GM12878 (cell line): ENCODE measurements around the gene ONECUT2. TPM values are rescaled to one million over a fixed set of nuclear protein-coding genes. Genes with fewer than 3 reads are reported as not detected.

Experiments used
- ATAC-seq: fragments of 200-7000 bp; cut with Tn5 transposase; 3 replicates; pipeline ENCODE4 v1.9.1; 2020; ENCODE audit warnings: mild to moderate bottlenecking, moderate library complexity
- BruUV-seq: library from RNA; stranded (reverse); fragments of 400-500 nt; replicated peaks from 2 replicates; lab custom pipeline; 2021; lab: Mats Ljungman, UMichigan
- CTCF ChIA-PET: fragments of 300-600 bp; sonication (Branson Sonifier 250); formaldehyde crosslinking; extraction: SDS; loops from one replicate; lab custom pipeline; 2021; ENCODE audit warnings: inconsistent platforms; lab: Yijun Ruan, JAX
- POLR2A ChIA-PET: fragments of 350-600 bp; formaldehyde crosslinking; extraction: SDS; loops from one replicate; lab custom pipeline; 2021; ENCODE audit warnings: inconsistent platforms; lab: Charles Lee
- RAD21 ChIA-PET: fragments of 300-600 bp; sonication (Branson Sonifier 250); formaldehyde crosslinking; loops from one replicate; lab custom pipeline; 2023; ENCODE audit warnings: antibody characterized with exemption; ENCODE audit not compliant: unreplicated experiment; lab: Charles Lee
- SMC1A ChIA-PET: fragments of 300-600 bp; sonication (Branson Sonifier 250); formaldehyde crosslinking; loops from one replicate; lab custom pipeline; 2023; ENCODE audit not compliant: unreplicated experiment, uncharacterized antibody; lab: Charles Lee
- DNase-seq: peaks from one replicate; pipeline ENCODE4 v3.0.0-alpha.2; 2011; ENCODE audit warnings: low read depth, low spot score
- FAIRE-seq: peaks from 3 replicates; lab custom pipeline; 2011; peaks lifted over from hg19 to GRCh38; lab: Jason Lieb, UNC
- H2AFZ ChIP-seq: 2 replicates; pipeline ENCODE4 v1.6.0; 2011; ENCODE audit warnings: low read depth, low read length, control low read depth; ENCODE audit not compliant: control insufficient read depth
- H3K27ac ChIP-seq: 2 replicates; pipeline ENCODE4 v1.5.1; 2011; ENCODE audit warnings: control low read depth; ENCODE audit not compliant: control insufficient read depth, insufficient read depth
- H3K27me3 ChIP-seq, 2 experiments: replicated peaks in 1 of 2; 2 replicates each; pipeline versions ENCODE4 v1.6.0 to v1.6.1; 2011; ENCODE audit warnings: low read length in 1 of 2; ENCODE audit not compliant: control insufficient read depth in 2 of 2, insufficient read depth in 2 of 2
- H3K36me3 ChIP-seq, 2 experiments: 2 replicates each; pipeline ENCODE4 v1.5.1; 2011; ENCODE audit warnings: low read length in 1 of 2; ENCODE audit not compliant: control insufficient read depth in 2 of 2, insufficient read depth in 2 of 2
- H3K4me1 ChIP-seq: 2 replicates; pipeline ENCODE4 v1.6.1; 2011; ENCODE audit warnings: mild to moderate bottlenecking, low read length, moderate library complexity, mixed read lengths; ENCODE audit not compliant: control insufficient read depth, insufficient read depth
- H3K4me2 ChIP-seq: 2 replicates; pipeline ENCODE4 v1.6.0; 2011; ENCODE audit warnings: control low read depth; ENCODE audit not compliant: control insufficient read depth, insufficient read depth
- H3K4me3 ChIP-seq: fragments of 200-600 bp; sonication (generic); 2 replicates; pipeline ENCODE4 v1.5.1; 2016
- H3K79me2 ChIP-seq: 2 replicates; pipeline ENCODE4 v1.6.0; 2011; ENCODE audit warnings: low read length; ENCODE audit not compliant: control insufficient read depth, insufficient read depth
- H3K9ac ChIP-seq: 2 replicates; pipeline ENCODE4 v1.8.0; 2011; ENCODE audit warnings: low read length, control low read depth, mixed read lengths; ENCODE audit not compliant: control insufficient read depth, insufficient read depth
- H3K9me3 ChIP-seq: replicated peaks from 3 replicates; pipeline ENCODE4 v1.5.1; 2011; ENCODE audit warnings: mild to moderate bottlenecking, low read length; ENCODE audit not compliant: control insufficient read depth, insufficient read depth
- H4K20me1 ChIP-seq: 2 replicates; pipeline ENCODE4 v1.6.0; 2011; ENCODE audit not compliant: control insufficient read depth, insufficient read depth
- BMI1 ChIP-seq: fragments of 450-650 bp; IDR thresholded peaks from 2 replicates; pipeline ENCODE4 v1.6.1; 2016; ENCODE audit warnings: mild to moderate bottlenecking, moderate library complexity, borderline replicate concordance
- SREBF1 ChIP-seq: IDR thresholded peaks from 2 replicates; pipeline ENCODE4 v1.6.1; 2012; ENCODE audit warnings: mild to moderate bottlenecking, low read length
- WGBS: methylation state at CpG from one replicate; pipeline ENCODE4 v1.1.6; 2016; ENCODE audit warnings: low lambda C conversion rate; ENCODE audit not compliant: insufficient replicate concordance, insufficient coverage; ENCODE audit errors: missing lambda C conversion rate; 5-methylcytosine and 5-hydroxymethylcytosine counted together
- in situ Hi-C: fragments of 300-500 bp; cut with MboI; formaldehyde crosslinking; loops from 9 replicates; pipeline ENCODE4 v1.14.3; 2018; ENCODE audit warnings: mixed read lengths
- intact Hi-C: fragments of 100-400 bp; cut with micrococcal nuclease; formaldehyde crosslinking; loops from one replicate; pipeline ENCODE4 v1.14.2; 2022; ENCODE audit not compliant: unreplicated experiment
- polyA plus RNA-seq, 11 experiments: library from polyadenylated mRNA; depleted of rRNA in 4 of 11; unstranded in 6 of 11; stranded (reverse) in 5 of 11; fragments of >200 nt; fragmentation: Nextera tagmentation in 4 of 11; fragmentation: Illumina TruSeq in 1 of 11; extraction: Ambion mirVana in 4 of 11; extraction: Trizol in 1 of 11; gene quantifications; 1 replicate in 1 of 11; 2 replicates in 10 of 11; pipeline versions ENCODE4 v1.2.1 to v1.2.3, GENCODE V29; 2011 to 2016; ENCODE audit warnings: inconsistent platforms in 2 of 11, missing spikeins in 2 of 11, low read depth in 1 of 11
- total RNA-seq, 4 experiments: library from RNA; depleted of rRNA in 3 of 4; stranded (reverse); fragments of >200 nt in 3 of 4; fragmentation: Illumina TruSeq in 1 of 4; extraction: Trizol in 1 of 4; gene quantifications; 2 replicates each; pipeline versions ENCODE4 v1.2.1 to v1.2.3, GENCODE V29; 2013 to 2021
- TF ChIP-seq, protein P1 (sequence below): fragments of 450-650 bp; formaldehyde crosslinking; IDR thresholded peaks from 2 replicates; pipeline ENCODE4 v1.5.0; 2022; ENCODE audit warnings: mild to moderate bottlenecking, missing genetic modification characterization
- TF ChIP-seq, protein P2 (sequence below): fragments of 450-650 bp; IDR thresholded peaks from 2 replicates; pipeline ENCODE4 v1.6.1; 2017; ENCODE audit warnings: low read depth, mild to moderate bottlenecking, moderate library complexity
- TF ChIP-seq, protein P3 (sequence below): fragments of 450-650 bp; IDR thresholded peaks from 2 replicates; pipeline ENCODE4 v1.6.1; 2017; ENCODE audit warnings: mild to moderate bottlenecking, moderate library complexity
- TF ChIP-seq, protein P4 (sequence below): IDR thresholded peaks from 2 replicates; pipeline ENCODE4 v1.6.1; 2011; ENCODE audit warnings: low read depth, mild to moderate bottlenecking, low read length, moderate library complexity, borderline replicate concordance; ENCODE audit errors: extremely low read depth

The ONECUT2 gene
- total and polyA plus RNA-seq, 10 of the 15 experiments (the other 5 are each of a cell fraction or from before 2014, with no cell fraction given), result 0.01 to 0.03 TPM; not detected in 8

DNA sequence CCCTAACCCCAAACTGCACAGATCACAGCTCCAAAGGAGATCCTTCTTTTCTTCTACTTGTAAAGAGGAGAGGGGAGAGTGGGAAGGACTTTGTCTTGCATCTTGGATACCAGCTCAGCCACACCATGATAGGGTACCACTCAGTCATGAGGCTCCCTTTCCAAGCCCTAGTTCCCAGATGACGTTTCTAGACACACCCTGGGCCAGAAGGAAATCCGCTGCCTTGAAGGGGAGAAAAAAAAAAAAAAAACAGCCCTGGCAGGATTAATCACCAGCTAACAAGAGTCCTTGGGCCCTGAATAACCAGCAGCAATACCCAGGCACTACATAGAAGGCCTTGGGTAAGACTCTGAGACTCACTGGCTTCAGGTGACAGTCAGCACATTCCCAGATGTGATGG, 45.9 kb upstream of the ONECUT2 start (continued):
- TF ChIP-seq, protein P1, sequence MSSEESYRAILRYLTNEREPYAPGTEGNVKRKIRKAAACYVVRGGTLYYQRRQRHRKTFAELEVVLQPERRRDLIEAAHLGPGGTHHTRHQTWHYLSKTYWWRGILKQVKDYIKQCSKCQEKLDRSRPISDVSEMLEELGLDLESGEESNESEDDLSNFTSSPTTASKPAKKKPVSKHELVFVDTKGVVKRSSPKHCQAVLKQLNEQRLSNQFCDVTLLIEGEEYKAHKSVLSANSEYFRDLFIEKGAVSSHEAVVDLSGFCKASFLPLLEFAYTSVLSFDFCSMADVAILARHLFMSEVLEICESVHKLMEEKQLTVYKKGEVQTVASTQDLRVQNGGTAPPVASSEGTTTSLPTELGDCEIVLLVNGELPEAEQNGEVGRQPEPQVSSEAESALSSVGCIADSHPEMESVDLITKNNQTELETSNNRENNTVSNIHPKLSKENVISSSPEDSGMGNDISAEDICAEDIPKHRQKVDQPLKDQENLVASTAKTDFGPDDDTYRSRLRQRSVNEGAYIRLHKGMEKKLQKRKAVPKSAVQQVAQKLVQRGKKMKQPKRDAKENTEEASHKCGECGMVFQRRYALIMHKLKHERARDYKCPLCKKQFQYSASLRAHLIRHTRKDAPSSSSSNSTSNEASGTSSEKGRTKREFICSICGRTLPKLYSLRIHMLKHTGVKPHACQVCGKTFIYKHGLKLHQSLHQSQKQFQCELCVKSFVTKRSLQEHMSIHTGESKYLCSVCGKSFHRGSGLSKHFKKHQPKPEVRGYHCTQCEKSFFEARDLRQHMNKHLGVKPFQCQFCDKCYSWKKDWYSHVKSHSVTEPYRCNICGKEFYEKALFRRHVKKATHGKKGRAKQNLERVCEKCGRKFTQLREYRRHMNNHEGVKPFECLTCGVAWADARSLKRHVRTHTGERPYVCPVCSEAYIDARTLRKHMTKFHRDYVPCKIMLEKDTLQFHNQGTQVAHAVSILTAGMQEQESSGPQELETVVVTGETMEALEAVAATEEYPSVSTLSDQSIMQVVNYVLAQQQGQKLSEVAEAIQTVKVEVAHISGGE, result no peak
- no peak for TF ChIP-seq SREBF1
- TF ChIP-seq, protein P2, sequence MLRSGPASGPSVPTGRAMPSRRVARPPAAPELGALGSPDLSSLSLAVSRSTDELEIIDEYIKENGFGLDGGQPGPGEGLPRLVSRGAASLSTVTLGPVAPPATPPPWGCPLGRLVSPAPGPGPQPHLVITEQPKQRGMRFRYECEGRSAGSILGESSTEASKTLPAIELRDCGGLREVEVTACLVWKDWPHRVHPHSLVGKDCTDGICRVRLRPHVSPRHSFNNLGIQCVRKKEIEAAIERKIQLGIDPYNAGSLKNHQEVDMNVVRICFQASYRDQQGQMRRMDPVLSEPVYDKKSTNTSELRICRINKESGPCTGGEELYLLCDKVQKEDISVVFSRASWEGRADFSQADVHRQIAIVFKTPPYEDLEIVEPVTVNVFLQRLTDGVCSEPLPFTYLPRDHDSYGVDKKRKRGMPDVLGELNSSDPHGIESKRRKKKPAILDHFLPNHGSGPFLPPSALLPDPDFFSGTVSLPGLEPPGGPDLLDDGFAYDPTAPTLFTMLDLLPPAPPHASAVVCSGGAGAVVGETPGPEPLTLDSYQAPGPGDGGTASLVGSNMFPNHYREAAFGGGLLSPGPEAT, result no peak

DNA sequence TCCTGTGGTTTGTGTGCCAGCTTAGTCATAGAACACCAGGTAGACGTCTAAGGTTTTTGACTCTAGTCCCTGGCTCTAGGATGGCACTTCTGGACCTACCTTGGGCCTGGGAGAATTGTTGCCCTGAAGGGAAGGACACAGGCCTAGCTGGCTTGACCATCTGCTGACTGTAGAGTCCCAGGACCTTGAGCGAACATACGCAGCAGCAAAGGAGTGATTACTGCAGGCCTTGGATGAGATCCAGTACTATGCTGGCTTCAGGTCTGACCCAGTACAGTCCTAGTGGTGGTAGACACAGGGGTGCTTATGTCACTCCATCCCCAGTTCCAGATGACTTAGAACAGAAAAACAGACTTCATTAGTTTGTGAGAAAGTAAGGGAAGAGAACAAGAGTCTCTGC, 45.1 kb upstream of the ONECUT2 start:
- RAD21 ChIA-PET, result no interaction called here
- Histone ChIP-seq H3K9me3 (no peaks in the 10 kb centered on the region), H3K4me3 (no peak overlapping the region), H2AFZ (no peak overlapping the region), H3K79me2 (no peaks in the 10 kb centered on the region), H3K4me2 (no peak overlapping the region), H3K27me3 (no peaks in the 10 kb centered on the region; a peak in 2 of 4 replicates), H3K36me3 (no peaks in the 10 kb centered on the region), H3K4me1 (no peaks in the 10 kb centered on the region), H3K27ac (no peak overlapping the region), H4K20me1 (no peaks in the 10 kb centered on the region; the same call in 1 of the 2 replicates), H3K9ac (no peak overlapping the region)
- WGBS, result 11% methylated on average over 3 of the region's 3 CpGs
- POLR2A ChIA-PET, result no interaction called here
- no peak for FAIRE-seq
- CTCF ChIA-PET, result no interaction called here
- TF ChIP-seq, protein P3, sequence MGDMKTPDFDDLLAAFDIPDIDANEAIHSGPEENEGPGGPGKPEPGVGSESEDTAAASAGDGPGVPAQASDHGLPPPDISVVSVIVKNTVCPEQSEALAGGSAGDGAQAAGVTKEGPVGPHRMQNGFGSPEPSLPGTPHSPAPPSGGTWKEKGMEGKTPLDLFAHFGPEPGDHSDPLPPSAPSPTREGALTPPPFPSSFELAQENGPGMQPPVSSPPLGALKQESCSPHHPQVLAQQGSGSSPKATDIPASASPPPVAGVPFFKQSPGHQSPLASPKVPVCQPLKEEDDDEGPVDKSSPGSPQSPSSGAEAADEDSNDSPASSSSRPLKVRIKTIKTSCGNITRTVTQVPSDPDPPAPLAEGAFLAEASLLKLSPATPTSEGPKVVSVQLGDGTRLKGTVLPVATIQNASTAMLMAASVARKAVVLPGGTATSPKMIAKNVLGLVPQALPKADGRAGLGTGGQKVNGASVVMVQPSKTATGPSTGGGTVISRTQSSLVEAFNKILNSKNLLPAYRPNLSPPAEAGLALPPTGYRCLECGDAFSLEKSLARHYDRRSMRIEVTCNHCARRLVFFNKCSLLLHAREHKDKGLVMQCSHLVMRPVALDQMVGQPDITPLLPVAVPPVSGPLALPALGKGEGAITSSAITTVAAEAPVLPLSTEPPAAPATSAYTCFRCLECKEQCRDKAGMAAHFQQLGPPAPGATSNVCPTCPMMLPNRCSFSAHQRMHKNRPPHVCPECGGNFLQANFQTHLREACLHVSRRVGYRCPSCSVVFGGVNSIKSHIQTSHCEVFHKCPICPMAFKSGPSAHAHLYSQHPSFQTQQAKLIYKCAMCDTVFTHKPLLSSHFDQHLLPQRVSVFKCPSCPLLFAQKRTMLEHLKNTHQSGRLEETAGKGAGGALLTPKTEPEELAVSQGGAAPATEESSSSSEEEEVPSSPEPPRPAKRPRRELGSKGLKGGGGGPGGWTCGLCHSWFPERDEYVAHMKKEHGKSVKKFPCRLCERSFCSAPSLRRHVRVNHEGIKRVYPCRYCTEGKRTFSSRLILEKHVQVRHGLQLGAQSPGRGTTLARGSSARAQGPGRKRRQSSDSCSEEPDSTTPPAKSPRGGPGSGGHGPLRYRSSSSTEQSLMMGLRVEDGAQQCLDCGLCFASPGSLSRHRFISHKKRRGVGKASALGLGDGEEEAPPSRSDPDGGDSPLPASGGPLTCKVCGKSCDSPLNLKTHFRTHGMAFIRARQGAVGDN, result no peak
- TF ChIP-seq, protein P4, sequence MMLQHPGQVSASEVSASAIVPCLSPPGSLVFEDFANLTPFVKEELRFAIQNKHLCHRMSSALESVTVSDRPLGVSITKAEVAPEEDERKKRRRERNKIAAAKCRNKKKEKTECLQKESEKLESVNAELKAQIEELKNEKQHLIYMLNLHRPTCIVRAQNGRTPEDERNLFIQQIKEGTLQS, result no peak
- TF ChIP-seq BMI1, result no peak
- DNase-seq, result no peak
- SMC1A ChIA-PET, result interaction anchor here (1.0 kb wide), 1 partner anchor 568 kb away, joined by 3 read pairs; no protein-coding TSS in a partner anchor
- BruUV-seq, result no TSS peak
- no peak for ATAC-seq
- intact Hi-C loops, result no loop called here
- in situ Hi-C loops, result no loop called here
